Tibial artery (tissue), 4 donors: ENCODE measurements around the gene MIOX.

ENCODE experiments used
- DNase-seq, 2 donors: peaks; one replicate each; pipeline ENCODE4 v3.0.0-alpha.2; 2019
- H3K27ac ChIP-seq, 2 donors: fragments of 200-600 bp; sonication (generic) in 1 of 2; 1 replicate in 1 of 2; 2 replicates in 1 of 2; pipeline ENCODE4 v1.5.1; 2018 to 2019; ENCODE audit warnings: mild to moderate bottlenecking in 1 of 2
- H3K27me3 ChIP-seq, 2 donors: fragments of 200-600 bp; sonication (generic) in 1 of 2; one replicate each; pipeline versions ENCODE4 v1.5.1 to v1.6.0; 2016 to 2019
- H3K36me3 ChIP-seq, 3 donors: fragments of 200-600 bp; sonication (generic) in 2 of 3; one replicate each; pipeline ENCODE4 v1.5.1; 2016 to 2019; ENCODE audit warnings: mild to moderate bottlenecking in 2 of 3
- H3K4me1 ChIP-seq, 4 donors: fragments of 200-600 bp; sonication (generic) in 2 of 4; 1 replicate in 3 of 4; 2 replicates in 1 of 4; pipeline ENCODE4 v1.5.1; 2016 to 2019
- H3K4me3 ChIP-seq, 2 donors: fragments of 200-600 bp; sonication (generic) in 1 of 2; 1 replicate in 1 of 2; 2 replicates in 1 of 2; pipeline ENCODE4 v1.5.1; 2018 to 2019; ENCODE audit warnings: mild to moderate bottlenecking in 2 of 2
- H3K9me3 ChIP-seq, 3 donors: fragments of 200-600 bp; sonication (generic) in 1 of 3; one replicate each; pipeline ENCODE4 v1.5.1; 2016 to 2019
- CTCF ChIP-seq, 2 experiments: fragments of 200-600 bp in 1 of 2; fragments of 450-650 bp in 1 of 2; IDR thresholded peaks; one replicate each; pipeline ENCODE4 v1.5.1; 2017 to 2019; ENCODE audit warnings: antibody characterized with exemption in 2 of 2, mild to moderate bottlenecking in 1 of 2, moderate library complexity in 1 of 2
- intact Hi-C: fragments of 100-400 bp; cut with DNase I; formaldehyde crosslinking; loops from one replicate; pipeline ENCODE4 v1.15.0; 2023; ENCODE audit warnings: low total_unique reads

Gene MIOX

GRCh38 chr22:50526834-50527801, 40.5 kb downstream of the MIOX start:
- DNase-seq: peak; percentile 66 to 81
- intact Hi-C loops: loop anchor here (5.0 kb wide), 1 partner anchor 55 kb away; the partner anchor contains the start of gene CHKB

GRCh38 chr22:50527921-50528681, 41.4 kb downstream of the MIOX start:
- intact Hi-C loops: loop anchor here (5.0 kb wide), 1 partner anchor 54 kb away; the partner anchor contains the start of gene CHKB
- no peak for DNase-seq
- no peak overlapping the region for H3K27ac ChIP-seq
- peaks cover 0 to 65% (median 48%) of the 10 kb centered on the region in 4 donors for H3K4me1 ChIP-seq
- H3K9me3 ChIP-seq: no peaks in the 10 kb centered on the region
- no peak for TF ChIP-seq CTCF (IDR thresholded peaks at IDR 0.05)
- peaks cover 3 to 11% (median 6%) of the 10 kb centered on the region in 3 donors for H3K36me3 ChIP-seq
- peaks cover 6 to 42% of the 10 kb centered on the region in 2 donors for H3K27me3 ChIP-seq
- H3K4me3 ChIP-seq: no peak overlapping the region

More at GRCh38 chr22:50526834-50527801, 40.5 kb downstream of the MIOX start:
- H3K4me1 ChIP-seq: peaks cover 0 to 60% (median 43%) of the 10 kb centered on the region in 4 donors
- peaks cover 13 to 21% (median 16%) of the 10 kb centered on the region in 3 donors for H3K36me3 ChIP-seq
- TF ChIP-seq CTCF (IDR thresholded peaks at IDR 0.05): no peak
- peak overlapping the region; percentile 86 to 87 for H3K27ac ChIP-seq
- H3K4me3 ChIP-seq: peak overlapping the region; percentile 65 to 77
- no peaks in the 10 kb centered on the region for H3K9me3 ChIP-seq
- H3K27me3 ChIP-seq: peaks cover 6 to 32% of the 10 kb centered on the region in 2 donors

- H3K9me3 ChIP-seq: no peaks in the 10 kb centered on the region
- H3K4me1 ChIP-seq: peaks cover 0 to 63% (median 48%) of the 10 kb centered on the region in 4 donors
- intact Hi-C loops: loop anchor here (5.0 kb wide), 1 partner anchor 53 kb away; the partner anchor contains the start of gene CHKB
- H3K27me3 ChIP-seq: peaks cover 6 to 49% of the 10 kb centered on the region in 2 donors
- H3K36me3 ChIP-seq: peaks cover 0 to 3% (median 0%) of the 10 kb centered on the region in 3 donors
- no peak for DNase-seq
- peak overlapping the region in 1 of 2 donors; percentile 57 for H3K27ac ChIP-seq
- no peak for TF ChIP-seq CTCF (IDR thresholded peaks at IDR 0.05)
- H3K4me3 ChIP-seq: peak overlapping the region; percentile 44 to 53
Observed at GRCh38 chr22:50528682-50529415, 42.2 kb downstream of the MIOX start.

DNA sequence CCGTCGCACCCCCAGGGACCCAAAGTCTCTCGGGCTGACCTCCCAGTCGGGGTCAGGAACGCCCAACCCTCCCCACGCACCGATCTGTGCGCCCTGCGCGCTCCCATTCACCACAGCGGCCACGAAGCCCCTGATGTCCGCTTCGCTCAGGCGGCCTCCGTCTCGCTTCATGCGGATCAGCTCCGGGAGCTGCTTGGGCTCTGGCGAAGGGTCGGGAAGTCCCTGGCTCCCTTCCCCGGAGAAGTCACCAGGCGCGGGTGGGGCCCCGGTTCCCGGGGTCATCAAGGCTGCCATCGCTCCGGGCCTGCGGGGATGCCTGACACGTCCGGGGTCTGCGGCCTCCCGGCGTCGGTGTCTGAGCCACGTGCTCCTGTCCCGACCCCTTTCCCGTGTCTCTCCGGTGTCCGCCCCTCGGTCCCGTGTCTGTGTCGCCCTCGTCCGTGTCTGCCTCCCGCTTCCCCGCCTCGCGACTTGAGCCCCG, 42.8 kb downstream of the MIOX start:
- peak overlapping the region; percentile 57 to 69 for H3K27ac ChIP-seq
- H3K27me3 ChIP-seq: peaks cover 6 to 55% of the 10 kb centered on the region in 2 donors
- H3K9me3 ChIP-seq: no peaks in the 10 kb centered on the region
- no peaks in the 10 kb centered on the region for H3K36me3 ChIP-seq
- no peak for TF ChIP-seq CTCF (IDR thresholded peaks at IDR 0.05)
- DNase-seq: no peak
- peaks cover 0 to 57% (median 42%) of the 10 kb centered on the region in 4 donors for H3K4me1 ChIP-seq
- intact Hi-C loops: loop anchor here (5.0 kb wide), 1 partner anchor 53 kb away; the partner anchor contains the start of gene CHKB
- H3K4me3 ChIP-seq: peak overlapping the region; percentile 44 to 53
